ENCODE data around the gene GABARAPL1. TPM values are rescaled to one million over a fixed set of nuclear protein-coding genes. Genes with fewer than 3 reads are reported as not detected.
A peak's percentile ranks its signal among the peaks of the same experiment; 100 is the strongest.

Gene GABARAPL1
- total and polyA plus RNA-seq, 2 of the 13 experiments (the other 11 are each of a cell fraction or from before 2014, with no cell fraction given): 7.9 to 26.1 TPM

DNA sequence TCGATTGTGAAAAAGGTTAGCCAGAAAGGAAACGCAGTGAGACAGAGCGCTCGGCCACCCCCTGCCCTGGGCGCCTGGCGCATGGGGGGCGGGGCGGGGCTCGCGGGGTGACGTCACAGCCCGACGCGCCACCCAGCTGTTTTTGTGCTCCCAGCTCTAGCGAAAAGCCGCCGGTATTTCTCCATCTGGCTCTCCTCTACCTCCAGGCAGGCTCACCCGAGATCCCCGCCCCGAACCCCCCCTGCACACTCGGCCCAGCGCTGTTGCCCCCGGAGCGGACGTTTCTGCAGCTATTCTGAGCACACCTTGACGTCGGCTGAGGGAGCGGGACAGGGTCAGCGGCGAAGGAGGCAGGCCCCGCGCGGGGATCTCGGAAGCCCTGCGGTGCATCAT, at the start of gene GABARAPL1 (continued):
- TF ChIP-seq, protein P1, sequence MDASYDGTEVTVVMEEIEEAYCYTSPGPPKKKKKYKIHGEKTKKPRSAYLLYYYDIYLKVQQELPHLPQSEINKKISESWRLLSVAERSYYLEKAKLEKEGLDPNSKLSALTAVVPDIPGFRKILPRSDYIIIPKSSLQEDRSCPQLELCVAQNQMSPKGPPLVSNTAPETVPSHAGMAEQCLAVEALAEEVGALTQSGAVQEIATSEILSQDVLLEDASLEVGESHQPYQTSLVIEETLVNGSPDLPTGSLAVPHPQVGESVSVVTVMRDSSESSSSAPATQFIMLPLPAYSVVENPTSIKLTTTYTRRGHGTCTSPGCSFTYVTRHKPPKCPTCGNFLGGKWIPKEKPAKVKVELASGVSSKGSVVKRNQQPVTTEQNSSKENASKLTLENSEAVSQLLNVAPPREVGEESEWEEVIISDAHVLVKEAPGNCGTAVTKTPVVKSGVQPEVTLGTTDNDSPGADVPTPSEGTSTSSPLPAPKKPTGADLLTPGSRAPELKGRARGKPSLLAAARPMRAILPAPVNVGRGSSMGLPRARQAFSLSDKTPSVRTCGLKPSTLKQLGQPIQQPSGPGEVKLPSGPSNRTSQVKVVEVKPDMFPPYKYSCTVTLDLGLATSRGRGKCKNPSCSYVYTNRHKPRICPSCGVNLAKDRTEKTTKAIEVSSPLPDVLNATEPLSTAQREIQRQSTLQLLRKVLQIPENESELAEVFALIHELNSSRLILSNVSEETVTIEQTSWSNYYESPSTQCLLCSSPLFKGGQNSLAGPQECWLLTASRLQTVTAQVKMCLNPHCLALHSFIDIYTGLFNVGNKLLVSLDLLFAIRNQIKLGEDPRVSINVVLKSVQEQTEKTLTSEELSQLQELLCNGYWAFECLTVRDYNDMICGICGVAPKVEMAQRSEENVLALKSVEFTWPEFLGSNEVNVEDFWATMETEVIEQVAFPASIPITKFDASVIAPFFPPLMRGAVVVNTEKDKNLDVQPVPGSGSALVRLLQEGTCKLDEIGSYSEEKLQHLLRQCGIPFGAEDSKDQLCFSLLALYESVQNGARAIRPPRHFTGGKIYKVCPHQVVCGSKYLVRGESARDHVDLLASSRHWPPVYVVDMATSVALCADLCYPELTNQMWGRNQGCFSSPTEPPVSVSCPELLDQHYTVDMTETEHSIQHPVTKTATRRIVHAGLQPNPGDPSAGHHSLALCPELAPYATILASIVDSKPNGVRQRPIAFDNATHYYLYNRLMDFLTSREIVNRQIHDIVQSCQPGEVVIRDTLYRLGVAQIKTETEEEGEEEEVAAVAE (CRISPR knock-in tag; IDR thresholded peaks at IDR 0.05; ENCODE audit: borderline replicate concordance): 0 out of 2 replicates have a peak, but pooled peaks have one; percentile 6
- TF ChIP-seq, protein P2, sequence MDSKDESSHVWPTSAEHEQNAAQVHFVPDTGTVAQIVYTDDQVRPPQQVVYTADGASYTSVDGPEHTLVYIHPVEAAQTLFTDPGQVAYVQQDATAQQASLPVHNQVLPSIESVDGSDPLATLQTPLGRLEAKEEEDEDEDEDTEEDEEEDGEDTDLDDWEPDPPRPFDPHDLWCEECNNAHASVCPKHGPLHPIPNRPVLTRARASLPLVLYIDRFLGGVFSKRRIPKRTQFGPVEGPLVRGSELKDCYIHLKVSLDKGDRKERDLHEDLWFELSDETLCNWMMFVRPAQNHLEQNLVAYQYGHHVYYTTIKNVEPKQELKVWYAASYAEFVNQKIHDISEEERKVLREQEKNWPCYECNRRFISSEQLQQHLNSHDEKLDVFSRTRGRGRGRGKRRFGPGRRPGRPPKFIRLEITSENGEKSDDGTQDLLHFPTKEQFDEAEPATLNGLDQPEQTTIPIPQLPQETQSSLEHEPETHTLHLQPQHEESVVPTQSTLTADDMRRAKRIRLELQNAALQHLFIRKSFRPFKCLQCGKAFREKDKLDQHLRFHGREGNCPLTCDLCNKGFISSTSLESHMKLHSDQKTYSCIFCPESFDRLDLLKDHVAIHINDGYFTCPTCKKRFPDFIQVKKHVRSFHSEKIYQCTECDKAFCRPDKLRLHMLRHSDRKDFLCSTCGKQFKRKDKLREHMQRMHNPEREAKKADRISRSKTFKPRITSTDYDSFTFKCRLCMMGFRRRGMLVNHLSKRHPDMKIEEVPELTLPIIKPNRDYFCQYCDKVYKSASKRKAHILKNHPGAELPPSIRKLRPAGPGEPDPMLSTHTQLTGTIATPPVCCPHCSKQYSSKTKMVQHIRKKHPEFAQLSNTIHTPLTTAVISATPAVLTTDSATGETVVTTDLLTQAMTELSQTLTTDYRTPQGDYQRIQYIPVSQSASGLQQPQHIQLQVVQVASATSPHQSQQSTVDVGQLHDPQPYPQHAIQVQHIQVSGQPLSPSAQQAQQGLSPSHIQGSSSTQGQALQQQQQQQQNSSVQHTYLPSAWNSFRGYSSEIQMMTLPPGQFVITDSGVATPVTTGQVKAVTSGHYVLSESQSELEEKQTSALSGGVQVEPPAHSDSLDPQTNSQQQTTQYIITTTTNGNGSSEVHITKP (CRISPR knock-in tag; IDR thresholded peaks at IDR 0.05; ENCODE audit: low read depth): peak; percentile 98
- TF ChIP-seq SP5 (CRISPR knock-in tag; IDR thresholded peaks at IDR 0.05; ENCODE audit: borderline replicate concordance, low read depth) (0 out of 2 replicates have a peak, but pooled peaks have one; percentile 1), TCF7L2 (IDR thresholded peaks at IDR 0.05; ENCODE audit: low read depth, low read length) (no peak), U2AF2 (IDR thresholded peaks at IDR 0.05; ENCODE audit: low read depth, low read length) (no peak), CEBPB (IDR thresholded peaks at IDR 0.05; ENCODE audit: borderline replicate concordance, low read depth, low read length) (peak; percentile 0; the same call in 1 of the 2 replicates), ZNF282 (IDR thresholded peaks at IDR 0.05; ENCODE audit: partially characterized antibody) (no peak)
